Astrocyte of the spinal cord (primary cell): Measurements from ENCODE around the gene L3MBTL4.

Source experiments
- DNase-seq: peaks from one replicate; pipeline ENCODE4 v3.0.0; 2011; ENCODE audit warnings: low read depth, low spot score
- H3K4me3 ChIP-seq: 2 replicates; pipeline ENCODE4 v1.5.1; 2011; ENCODE audit warnings: low read depth, mild to moderate bottlenecking, low read length, moderate library complexity
- CTCF ChIP-seq: IDR thresholded peaks from 2 replicates; pipeline ENCODE4 v1.5.1; 2012; ENCODE audit warnings: low read depth, mild to moderate bottlenecking, low read length, inconsistent platforms
- in situ Hi-C: cut with HindIII; loops from 2 replicates; pipeline ENCODE4 v1.10.0; 2017; ENCODE audit warnings: low sequenced_read_pairs

Gene L3MBTL4

GRCh38 chr18:6336239-6336638 lies 78.5 kb downstream of the L3MBTL4 start:
- DNase-seq: no peak
- H3K4me3 ChIP-seq: no peak overlapping the region
- in situ Hi-C loops: no loop called here
- no peak for TF ChIP-seq CTCF

- no peak overlapping the region for H3K4me3 ChIP-seq
- TF ChIP-seq CTCF: no peak
- in situ Hi-C loops: no loop called here
- DNase-seq: no peak
These were observed 80.7 kb downstream of the L3MBTL4 start for GRCh38 chr18:6333981-6334380.

- in situ Hi-C loops: no loop called here
- no peak for TF ChIP-seq CTCF
- DNase-seq: no peak
- H3K4me3 ChIP-seq: no peak overlapping the region
These were observed 82.8 kb downstream of the L3MBTL4 start for GRCh38 chr18:6331872-6332271.

GRCh38 chr18:6330786-6331185 lies 83.9 kb downstream of the L3MBTL4 start:
- no peak for DNase-seq
- in situ Hi-C loops: no loop called here
- no peak for TF ChIP-seq CTCF
- H3K4me3 ChIP-seq: no peak overlapping the region

- DNase-seq: no peak
- in situ Hi-C loops: no loop called here
- no peak for TF ChIP-seq CTCF
These were observed 86.1 kb downstream of the L3MBTL4 start for GRCh38 chr18:6328621-6329010.

GRCh38 chr18:6327895-6328620 lies 86.7 kb downstream of the L3MBTL4 start:
- no peak for TF ChIP-seq CTCF
- no peak overlapping the region for H3K4me3 ChIP-seq
- DNase-seq: no peak
- in situ Hi-C loops: no loop called here

More at GRCh38 chr18:6328621-6329010, 86.1 kb downstream of the L3MBTL4 start:
- H3K4me3 ChIP-seq: no peak overlapping the region

GRCh38 chr18:6327485-6327884 lies 87.2 kb downstream of the L3MBTL4 start:
- no peak overlapping the region for H3K4me3 ChIP-seq
- DNase-seq: no peak
- TF ChIP-seq CTCF: no peak
- in situ Hi-C loops: no loop called here
